ENCODE measurements around the gene CTNNBL1.

The CTNNBL1 gene

DNA sequence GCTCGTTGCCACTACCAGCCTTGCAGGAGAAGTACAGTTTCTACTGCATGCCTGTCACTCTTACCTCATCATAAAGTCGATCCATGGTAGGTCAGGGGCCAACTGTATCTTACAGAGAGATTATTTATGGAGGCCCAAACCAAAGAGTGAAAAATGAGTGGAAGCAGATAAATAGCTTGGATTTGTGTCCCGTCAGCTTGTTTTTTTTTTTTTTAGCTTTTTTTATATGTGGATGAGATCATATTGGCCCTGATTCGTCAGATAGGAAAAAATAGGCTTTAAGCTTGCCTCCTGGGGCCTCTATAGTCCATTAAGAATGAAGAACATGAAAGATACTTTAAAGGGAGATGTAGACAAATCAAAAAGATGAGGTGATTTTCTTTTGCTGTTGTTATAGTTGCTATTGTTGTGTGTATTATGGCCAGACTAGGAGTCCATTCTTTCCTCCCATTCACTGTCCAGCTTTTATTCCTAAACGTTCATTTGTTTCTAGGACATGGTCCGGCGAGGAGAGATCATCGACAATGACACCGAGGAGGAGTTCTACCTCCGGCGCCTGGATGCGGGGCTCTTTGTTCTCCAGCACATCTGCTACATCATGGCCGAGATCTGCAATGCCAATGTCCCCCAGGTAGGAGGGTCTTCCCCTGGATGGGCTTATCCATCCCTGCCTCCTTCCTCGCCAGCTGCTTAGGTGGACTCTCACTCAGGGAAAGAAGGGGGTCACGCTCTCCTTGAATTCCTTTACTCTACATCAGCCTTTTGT is 165.8 kb downstream of the CTNNBL1 start:
- no peak for DNase-seq

DNA sequence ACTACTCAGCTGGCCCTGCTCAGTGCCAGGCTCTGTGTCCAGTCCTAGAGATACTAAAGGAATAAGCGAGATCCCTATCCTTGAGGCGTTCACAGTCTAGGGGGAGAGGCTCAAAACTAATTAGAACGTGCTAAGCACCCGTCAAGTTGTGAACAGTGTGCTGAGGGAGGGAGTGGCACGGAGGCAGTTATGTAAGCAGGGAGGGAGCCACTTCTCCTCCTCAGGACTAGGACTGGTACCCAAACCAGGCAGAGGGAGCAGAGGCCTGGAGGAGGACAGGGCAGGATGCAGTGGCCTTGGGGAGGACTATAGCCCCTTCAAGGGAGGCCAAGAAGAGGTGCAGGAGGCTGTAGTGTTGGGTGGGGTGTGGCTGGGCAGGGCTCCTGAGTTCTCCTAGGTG is 169.5 kb downstream of the CTNNBL1 start:
- DNase-seq, result no peak

DNA sequence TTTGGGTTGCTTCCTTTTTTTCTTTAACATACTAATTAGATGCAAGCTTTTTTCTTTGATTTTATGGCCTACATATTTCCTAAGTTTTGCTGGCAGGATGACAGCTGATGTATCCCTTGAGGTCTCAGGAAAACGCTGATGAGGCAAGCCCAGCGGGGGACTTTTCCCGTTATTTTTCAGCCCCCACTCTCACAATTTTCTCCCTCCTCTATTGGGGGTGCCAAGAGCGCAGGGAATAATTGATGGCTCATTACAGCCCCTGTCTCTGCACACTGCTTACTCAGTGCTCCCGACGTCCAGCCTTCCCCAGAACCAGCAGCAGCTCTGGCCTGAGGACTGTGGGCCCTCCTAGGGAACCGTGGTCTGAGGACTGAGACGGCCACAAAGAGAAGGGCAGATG is 170.5 kb downstream of the CTNNBL1 start:
- DNase-seq, result no peak

DNA sequence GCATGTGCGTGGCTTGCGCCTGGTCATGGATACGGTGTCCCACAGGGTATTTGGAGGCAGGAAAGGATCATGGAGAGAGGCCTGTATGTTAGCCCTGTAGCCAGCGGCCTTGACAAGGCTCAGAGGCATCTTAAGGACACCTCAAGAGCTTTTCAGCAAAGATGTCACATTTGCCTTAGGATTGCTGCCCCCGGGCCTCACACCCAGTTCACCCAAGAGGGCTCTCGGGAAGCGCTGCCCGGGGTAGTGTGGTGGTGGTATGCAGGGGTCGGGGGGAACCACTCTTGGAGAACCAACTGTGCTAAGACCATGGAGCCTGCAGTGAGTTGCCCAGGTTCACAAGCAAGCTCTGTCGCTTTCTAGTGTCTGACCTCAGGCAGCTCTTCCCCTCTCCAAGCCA is 172.2 kb downstream of the CTNNBL1 start:
- DNase-seq, result no peak

DNA sequence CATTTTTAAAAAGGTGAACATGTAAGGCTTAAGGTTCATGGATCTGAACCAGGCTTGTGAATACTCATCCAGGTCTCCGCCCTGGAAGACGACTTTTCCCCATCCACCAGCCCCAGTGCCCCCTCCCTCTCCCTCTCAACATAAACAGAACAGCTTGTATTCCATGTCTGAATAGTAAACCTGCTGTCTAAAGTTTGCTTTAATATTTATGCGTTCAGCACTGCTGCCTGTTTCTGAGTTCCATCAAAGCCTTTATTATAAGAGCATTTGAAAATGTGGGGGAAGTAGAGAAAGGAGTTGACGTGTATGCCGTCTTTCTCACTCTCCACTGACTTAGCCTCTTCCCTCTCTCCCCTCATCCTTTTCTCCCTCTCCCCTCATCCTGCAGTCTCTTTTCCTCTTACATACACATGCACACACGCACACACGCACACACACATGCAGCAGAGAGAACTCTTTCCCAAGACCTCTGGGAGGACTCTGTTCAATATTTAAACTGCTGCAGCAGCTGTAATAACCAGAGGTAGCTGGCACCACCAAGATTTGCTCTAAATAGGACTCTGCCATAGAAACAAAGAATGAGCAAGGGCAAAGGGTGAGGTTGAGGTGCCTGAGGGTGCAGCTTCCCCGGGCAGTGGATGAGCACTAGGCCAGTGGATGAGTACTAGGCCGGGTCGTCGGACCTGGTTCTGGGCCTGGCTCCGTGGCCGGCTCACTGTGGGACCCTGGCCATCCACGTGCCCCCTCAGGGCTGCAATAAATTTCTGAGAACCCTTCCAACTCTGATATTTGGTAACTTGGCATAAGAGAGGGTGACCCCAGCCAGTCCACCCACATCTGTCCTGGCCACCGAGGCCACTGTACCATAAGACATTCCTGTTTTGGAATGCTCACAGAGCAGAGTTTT is 173.7 kb downstream of the CTNNBL1 start:
- DNase-seq, result no peak

DNA sequence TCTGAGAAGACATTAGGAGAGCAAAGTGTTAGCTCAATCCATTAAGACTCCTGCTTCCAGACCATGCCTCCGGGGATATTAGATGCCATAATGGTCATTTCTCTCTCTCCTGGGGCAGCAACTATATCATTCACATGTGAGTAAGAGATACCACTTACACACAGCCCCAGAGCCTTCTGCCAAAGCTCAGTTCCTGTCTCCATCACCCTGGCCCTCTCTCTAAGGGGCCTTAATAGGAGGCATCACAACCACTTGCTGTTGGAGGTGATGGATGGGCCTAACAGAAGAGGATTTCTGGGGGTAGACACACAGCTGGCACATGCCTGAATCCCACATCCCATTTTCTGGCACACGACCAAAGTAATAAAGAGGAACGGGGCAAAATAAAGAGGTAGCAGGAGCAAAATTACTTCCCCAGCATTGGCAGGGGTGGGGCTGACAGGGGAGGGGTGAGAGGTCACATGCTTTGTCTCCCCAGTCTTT is 175.1 kb downstream of the CTNNBL1 start:
- DNase-seq, result no peak

DNA sequence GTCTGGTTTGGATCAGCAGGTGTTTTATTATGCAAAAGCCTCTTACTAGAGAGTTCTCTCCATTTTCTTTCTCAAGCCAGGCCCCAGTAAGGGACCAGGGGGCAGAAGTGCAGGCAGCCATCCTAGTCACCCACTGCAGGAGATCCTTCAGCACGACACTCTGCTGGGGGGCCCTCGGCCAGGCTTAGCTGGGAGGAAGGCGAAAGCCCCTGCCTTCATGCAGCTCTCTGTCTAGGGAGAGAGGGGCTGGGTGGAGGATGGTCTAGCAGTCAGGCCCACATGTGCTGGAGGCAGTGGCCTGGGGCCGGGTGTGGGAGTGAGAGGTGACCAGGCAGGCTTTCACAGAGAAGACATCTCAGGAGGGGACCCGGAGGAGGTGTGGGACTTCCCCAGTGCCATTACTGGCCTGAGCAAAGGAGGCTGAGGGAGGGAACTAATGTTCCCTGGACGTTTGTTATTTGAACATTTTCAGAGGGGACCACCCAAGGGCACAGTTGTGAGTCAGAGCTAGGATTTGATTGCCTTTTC is 175.6 kb downstream of the CTNNBL1 start:
- no peak for DNase-seq

DNA sequence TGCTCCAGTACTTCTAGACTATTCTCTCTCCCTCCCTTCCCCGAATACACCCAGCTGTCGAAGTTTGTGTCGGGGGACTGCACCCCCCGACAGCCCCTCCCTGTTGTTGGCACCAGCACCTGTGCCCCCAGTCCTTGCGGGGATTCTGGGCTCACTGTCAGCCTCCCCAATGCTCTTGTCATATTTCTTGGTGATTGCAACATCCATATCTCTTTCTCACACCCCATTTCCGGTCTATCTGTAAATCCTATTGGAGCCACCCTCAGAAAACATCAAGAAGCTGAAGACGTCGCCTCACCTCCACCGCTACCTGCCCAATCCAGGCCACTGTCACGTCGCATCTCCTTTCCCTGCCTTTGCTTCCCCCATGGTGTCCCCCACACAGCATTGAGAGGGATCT is 176.5 kb downstream of the CTNNBL1 start:
- no peak for DNase-seq

DNA sequence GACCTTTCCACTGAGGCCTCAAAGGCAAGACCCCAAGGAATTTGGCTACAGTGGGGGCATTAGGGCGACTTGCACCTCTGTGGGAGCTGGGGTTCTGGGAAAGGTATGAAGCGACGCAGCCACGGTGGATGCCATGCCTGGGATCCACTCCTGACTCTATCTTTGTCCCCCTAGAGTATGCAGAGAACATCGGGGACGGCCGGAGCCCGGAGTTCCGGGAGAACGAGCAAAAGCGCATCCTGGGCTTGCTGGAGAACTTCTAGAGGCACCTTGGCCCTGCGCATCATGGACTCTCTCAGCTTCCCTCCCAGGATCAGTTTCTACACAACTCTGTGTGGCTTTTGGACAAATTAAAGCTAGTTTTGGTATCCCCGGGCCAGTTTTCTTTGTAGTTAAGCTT is 177.9 kb downstream of the CTNNBL1 start:
- no peak for DNase-seq

DNA sequence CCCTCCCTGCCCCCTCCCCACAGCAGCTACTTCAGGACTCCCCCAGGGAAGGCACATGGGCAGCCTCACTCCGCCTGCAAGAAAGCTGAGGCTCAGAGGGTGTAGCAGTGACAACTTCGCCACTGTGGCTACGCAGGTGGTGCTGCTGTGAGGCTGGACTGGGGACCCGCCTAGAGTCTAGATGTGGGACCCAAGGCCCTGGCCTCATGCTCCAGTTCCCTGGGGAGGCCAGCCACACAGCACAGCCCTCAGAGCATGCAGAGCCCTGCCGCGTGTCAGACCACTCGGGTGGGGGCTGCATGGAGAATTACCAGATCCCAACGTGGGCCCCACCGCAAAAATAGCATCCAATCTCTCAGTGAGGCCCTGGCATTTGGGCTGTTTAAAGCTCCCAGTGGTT is 178.3 kb downstream of the CTNNBL1 start:
- no peak for DNase-seq

DNA sequence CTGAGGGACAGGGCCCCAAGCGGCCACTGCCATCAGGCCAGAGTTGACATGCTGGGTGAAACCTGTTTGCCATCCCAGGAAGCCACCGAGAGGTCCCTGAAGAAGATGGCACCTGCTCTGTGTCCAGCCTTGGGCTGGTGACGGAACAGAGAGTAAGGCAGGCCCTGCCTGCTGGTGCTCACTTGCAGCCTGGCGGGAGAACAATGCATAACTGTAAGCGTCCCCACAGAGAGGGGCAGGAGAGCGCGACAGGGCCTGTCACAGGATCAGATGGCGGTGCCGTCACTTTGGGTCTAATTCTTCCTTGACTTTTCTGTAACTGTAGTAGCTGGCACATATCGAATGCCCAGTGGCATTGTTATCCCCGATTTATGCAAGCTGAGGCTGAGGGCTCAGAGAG is 180.1 kb downstream of the CTNNBL1 start:
- no peak for DNase-seq

DNA sequence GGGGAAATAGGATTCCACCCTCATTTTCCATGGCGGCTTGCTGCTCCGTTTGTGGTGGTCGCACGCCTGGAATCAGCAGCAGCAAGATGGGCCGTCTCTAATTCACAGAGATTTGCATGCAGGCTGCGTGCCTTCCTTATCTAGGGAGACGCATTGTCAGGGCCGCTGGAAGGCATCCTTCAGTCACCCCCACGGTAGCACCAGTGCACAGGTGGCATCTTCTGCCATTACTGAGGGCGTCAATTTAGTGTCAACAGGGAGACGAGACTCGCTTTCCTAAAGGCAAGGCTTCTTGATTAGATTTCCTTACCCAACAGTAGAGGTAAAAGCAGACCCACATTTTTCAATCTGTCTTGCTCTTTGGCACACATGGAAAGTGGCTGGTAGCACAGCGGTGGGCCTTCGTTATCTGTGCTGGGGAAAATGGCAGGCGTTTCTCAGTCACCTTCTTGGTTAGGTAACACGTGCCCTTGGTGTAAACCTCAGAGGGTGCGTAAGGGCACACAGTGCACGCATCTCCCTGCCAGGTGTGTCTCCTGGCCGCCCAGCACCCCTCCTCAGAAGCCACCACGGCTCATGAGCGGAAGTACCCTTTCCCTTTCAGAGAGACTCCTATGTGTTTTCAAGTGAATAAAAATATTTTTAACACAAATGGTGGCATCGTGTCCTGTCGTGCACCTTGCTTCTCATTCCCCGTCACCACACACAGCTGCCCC is 181.8 kb downstream of the CTNNBL1 start:
- no peak for DNase-seq

DNA sequence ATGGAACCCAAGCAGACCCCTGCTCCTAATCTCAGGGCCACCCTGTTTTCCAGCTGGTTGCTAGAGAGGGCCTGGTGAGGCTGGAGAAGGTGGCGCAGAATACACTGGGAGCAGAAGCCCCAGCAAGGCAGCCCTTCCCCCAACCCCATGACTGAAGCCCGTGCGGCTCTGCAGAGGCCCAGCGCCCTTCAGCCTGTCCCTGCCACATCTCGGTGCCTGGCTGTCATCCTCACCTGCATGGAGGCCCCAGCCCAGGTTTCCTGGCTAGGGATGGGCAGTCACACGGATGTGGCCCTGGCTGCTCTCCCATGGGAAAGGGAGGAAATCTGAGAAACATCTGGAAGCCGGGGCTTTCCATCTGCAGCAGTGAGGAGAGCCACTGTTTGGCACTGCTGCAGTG is 183.0 kb downstream of the CTNNBL1 start:
- DNase-seq, result no peak

DNA sequence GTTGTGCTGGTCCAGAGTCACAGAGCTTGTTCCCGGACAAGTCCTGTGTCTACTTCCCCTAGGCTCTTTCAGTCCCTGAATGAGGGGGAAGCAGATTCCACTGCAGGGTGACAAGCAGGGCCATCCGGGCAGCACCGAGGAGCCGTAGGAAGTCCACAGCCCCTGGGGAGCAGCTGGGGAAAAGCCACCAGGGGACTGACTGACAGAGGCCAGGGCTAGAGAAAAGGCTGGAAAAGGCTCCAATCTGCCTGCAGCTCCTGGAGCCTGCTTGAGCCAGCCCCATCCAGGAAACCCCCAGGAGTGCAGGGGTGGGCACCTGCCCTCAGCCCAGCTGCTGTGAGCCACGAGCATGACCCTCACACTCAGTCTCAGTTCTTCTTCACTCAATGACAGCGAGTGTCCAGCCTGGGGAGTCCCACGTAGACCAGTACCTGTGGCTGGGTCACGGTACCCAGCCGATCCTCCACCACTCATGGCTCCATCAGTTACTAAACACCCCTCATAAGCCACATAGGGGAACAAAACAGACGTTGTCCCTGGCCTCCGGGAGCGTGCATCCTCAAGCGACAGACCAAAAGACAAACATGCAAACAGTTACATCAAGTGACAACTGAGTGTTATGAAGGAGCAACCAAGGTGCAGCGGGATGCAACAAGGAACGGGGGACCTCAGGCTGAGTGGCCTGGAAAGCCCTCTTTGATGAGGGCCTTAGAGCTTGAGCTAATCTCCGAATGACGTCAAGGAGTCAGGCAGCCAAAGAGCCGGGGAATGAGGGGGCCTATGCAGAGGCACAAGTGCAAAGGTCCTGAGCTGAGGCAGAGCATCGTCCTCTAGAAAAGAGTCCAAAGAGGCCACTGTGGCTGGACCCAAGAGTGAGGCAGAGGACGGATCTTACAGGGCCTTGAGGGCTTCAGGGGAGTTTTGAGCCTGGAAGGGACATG is 184.3 kb downstream of the CTNNBL1 start:
- no peak for DNase-seq

DNA sequence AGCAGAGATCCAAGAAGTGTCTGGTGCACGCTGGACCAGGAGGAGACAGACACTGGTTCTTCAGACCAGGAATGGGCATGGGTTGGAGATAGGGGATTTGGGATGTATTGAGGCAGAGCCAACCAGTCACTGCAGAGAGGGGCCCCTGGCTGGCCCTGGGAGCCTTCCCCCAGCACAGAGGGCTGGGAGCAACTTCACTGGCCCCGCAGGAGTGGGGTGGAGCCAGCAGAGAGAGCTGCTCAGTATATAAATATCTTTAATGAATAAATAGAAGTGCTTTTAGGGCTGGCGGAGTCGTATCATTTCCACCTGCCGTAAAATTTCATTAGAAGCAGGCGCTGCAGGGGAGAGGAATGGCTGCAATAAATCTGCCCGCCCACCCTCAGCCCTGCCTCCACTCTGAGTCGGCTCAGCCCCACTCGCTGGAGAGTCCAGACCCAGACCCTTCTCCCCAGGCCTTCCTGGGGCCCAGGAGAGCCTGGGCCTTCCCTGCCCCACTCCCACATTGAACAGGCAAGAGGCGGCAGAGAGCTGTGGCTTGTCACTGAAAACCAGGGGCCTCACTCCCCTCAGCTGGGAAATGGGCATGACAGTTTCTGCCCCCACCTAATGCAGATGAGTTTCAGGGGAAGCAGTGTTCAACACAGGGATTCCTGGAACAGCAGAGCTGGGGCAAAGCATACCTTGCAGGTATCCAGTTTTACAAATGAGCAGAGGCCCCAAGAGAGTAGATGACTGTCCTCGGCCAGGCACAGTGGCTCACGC is 185.2 kb downstream of the CTNNBL1 start:
- no peak for DNase-seq

DNA sequence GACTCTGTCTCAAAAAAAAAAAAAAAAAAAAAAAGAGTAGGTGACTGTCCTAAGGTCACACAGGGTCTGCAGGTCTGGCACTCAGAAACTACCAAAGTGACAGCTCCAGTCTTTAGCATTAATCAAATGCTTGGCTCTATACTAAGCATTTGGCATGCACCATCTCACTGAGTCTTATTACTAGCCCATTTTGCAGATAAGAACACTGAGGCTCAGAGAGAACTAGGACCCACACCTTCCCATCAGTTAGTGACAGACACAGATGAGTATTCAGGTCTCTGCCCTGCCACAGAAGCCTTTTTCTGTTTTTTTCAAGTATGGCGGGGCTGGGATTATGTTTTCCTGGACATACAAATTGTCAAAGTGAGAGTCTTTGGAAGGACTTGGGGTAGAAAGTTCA is 186.0 kb downstream of the CTNNBL1 start:
- DNase-seq, result no peak

DNA sequence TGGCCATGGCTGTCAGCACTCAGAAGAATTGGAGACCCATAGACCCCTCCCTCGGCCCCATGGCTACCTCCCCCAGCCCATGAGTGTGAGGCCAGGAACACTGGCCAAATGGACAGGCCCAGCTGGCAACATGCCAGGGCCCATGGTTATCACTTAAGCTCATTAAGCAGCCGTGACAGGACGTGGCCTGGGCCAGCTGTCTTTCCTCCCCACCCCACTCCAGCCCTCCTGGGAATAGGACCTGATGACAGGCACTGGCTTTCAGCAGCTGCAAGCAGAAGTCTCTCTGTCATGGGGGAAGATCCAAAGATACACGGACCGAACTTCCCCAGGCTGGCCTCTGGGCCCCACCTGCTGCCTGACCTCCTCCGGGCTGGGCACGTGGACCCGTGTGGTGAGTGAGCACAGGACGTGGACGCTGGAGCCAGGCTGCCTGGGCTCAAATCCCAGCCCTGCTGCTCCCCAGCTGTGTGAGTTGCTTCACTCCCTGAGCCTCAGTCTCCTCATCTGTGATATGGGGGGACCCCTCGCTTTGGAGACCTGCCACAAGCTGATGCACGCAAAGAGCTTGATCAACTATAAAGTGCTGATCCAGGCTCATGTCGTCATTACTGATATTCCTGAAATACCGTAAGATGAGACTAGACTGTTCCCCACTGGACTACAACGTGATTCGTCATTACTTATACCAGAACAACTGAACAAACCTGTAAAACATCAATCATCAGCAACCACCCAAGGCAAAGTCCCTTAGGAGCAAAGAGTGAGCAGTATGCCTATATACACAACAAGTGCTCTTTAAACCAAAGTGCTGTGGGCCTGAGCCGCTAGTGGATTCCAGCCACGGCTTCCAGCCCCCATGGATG is 187.1 kb downstream of the CTNNBL1 start:
- no peak for DNase-seq

DNA sequence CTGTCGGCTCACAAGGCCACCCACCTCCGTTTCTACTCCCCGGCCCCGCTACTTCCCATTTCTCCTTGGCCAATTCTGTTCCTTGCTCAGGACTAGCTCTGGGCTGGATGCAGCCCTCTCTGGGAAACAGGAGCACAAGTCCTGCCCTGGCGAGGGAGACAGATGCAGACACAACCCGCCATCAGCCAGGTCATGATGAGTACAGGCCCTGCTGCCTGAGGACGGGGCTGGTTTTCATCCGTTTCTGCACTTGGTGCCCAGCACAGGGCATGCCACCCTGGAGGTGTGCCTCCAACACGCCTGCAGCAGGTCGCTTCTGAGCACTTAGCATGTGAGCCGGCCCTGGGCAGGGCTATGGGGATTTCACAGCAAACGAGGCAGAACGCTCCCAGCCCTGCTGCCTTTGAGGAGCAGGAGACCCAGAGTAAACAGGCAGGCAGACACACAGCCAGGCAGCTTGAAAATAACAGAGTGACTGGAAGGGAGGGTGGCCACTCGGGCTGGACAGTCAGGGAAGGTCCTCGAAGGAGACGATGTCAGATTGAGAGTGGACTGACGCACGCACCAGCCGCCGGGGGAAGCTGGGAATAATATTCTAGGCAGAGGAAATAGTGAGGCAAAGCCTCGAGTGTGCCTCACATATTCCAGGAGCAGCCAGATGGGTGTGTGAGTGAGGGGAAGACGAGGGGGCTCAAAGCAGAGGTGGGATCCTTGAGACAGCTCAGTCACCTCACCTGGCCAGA is 187.9 kb downstream of the CTNNBL1 start:
- no peak for DNase-seq

DNA sequence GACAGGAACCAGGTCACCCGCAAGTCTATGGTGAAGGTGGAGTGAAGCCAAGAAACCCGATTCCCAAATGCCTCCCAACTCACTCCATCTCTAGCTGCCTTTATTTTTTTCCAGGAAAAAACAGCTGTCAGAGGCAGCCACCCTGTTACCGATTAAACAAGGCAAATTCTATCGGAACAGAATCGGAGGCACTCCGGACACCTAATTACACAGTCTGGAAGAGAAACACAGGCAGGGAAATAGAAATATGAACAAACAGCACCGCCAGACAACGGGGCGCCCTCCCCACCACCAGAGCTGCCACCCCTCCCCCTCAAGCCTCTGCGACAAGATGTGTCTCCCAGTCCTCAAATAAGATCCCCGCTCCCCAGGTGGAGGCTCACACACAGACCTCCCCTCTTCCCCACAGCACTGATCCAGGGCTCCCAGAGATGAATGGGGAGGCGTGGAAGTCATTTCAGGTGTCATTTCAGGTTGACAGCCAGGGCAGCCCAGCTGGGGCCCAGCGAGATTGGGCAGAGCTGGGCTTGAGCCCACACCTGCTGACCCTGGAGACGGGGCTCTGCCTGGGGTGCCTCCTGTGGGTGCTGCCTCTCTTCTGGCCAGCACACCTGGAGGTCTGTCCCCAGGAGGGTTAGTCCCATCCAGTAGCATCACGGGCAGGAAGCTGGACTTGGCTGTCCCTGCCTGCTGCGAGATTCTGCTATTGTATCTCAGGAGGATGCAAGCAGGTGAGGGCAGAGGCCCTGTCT is 189.3 kb downstream of the CTNNBL1 start:
- DNase-seq, result no peak
